ENCODE results near the gene MSMP.

Gene MSMP

DNA sequence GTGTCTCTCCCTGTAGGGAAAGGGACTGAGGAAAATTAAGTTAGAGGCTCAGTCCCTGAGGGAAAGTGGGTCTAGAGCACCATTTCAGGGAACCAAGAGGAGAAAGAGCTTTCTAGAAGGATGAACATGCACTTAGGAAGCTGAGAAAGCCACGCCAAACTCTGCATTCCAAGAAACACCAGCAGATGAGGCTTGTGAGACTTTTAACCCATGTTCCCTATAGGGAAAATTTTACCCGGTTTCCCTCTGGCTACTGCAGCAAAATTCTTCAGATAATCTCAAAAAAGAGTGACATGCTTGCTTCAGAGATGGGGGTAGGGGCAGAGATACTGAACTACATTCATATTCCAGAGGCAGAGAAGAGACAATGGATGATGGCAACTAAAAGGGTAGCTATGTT, 30.6 kb downstream of the MSMP start:
- DNase-seq (ENCODE audit: low read depth in 2 of 2): no peak

DNA sequence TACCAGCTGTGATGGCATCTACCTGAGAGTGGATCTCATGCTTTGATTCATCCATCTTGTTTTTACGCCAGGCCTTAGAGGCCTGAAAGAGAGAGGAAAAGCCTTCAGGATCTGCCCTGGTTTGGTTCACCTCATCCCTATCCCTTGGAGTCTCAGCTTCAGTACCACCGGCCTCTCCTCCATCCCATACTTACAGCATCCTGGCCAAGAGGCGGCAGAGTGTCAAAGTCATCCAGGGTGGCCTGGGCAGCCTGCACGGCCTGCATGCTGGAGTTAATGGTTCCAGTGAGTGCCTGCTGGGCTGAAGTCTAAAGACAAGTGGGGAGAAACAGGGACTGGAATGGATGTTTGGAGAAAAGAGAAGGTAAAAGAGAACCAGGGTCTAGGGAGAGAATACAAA, 34.5 kb downstream of the MSMP start:
- DNase-seq (ENCODE audit: low read depth in 2 of 2): no peak

DNA sequence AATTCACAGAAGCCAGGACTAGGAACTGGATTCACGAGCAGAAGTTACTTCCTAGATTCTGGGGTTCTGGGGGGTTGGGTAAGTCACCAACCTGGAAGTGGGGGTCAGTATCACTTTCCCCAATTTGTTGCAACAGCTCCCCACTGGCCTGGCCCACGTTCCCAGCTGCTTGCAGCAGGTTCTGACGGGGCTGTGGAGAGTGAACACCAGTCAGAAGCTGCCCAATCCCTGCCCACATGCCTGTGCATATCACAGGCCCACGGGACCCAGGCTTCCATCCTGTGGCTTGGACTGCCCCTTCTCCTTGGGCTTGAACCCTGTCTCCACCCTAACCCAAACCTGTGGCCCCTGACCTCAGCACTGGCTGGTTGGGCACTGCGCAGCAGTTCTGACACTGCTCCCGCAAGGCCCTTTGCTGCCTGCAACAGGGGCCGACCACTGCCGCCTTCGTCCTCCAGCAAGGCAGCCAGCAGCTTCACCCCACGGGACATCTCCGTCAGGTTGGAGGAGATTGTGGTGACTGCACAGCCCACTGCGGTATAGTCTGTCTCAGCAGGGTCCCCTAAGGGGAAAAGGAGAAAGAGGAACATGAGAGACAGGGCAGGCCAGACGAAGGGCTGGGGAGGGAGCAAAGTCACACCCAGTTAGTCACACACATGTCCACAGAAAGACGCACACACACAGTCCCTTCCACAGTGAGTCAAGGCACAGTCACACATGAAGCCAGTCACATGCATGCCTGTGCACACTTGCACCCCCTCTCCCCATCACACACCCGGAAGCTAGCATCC, 35.2 kb downstream of the MSMP start:
- DNase-seq (ENCODE audit: low read depth in 2 of 2): no peak

DNA sequence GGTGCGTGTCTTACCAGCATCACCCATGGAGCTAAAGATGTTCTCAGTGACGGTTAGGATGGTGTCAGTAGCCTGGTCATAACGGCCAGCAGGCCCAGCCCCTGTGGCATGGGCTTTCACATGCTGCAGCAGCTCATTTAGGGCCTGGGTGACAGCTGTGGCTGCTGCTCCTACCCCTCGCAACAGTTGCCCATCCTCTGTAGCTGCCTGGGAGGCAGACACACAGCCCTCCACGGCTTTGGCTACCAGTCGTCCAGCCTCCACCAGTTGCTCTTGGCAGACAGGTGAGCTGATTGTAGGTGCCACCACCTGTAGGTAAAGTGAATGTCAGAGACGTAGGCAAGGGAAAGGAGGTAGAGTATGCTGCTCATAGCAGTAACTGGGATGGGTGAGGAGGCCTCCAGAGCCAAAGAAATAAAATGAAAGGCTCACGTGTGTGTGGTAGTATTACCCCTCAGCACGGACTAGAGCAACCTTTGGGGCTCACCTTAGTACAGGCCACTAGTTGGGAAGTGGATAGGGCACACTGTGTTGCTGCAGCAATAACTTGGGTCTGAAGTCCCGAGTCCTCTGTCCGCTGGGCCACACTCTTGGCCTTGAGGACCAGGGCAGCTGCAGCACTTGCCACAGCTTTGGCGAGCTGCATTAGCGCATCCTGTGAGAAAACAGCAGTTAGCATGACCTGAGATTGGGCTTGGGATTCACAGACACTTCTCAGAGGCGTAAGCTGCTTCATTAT, 36.8 kb downstream of the MSMP start:
- no peak for DNase-seq (ENCODE audit: low read depth in 2 of 2)

DNA sequence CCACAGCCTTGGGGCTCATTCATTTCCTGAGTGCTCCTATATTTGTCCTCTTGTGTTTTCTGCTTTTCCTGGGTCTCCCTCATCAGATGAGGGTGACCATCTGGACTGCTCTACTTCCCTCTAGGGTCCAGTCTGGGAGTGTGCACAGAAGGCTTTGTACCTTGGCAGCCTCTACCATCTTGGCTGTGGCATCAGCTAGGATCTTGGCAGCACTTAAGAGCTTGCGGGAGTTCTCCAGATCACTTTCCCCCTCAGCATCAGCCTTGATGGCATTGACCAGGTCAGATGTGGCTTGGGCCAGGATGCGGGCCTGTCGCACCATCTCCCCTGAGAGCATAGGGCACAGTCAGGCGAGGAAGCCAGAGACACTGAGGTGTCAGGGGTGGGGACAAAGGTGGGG, 37.8 kb downstream of the MSMP start:
- no peak for DNase-seq (ENCODE audit: low read depth in 2 of 2)

DNA sequence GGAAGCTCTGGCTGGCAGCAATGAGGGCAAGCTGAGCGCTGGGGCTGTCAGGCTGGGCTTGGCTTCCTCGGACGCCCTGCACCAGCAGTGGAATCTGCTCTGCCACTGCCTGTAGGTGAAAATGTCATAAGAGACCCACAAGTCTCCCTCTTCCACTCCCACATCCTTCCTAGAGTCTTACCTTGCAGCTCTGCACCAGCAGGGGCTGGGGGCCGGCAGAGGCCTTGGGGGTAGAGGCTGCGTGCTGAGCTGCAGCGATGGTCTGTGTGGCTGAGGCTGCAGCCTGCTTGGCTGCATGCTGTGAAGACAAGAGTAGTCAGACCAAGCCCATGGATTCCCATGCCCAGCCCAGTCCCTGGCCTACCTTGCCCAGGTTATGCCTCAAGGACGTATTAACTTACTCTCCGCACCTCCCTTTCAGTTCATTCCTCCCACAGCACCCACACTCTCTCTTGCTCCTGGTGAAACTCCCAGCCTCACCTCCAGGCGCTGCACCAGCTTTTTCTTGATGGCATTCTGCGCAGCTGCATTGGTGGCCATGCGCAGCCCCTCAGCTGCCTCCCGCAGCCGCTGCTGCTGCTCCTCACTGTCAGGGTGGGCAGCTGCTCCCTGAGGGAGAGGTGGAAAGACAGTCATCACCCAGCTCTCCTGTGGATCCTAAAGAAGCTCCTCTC, 39.4 kb downstream of the MSMP start:
- DNase-seq (ENCODE audit: low read depth in 2 of 2): no peak

DNA sequence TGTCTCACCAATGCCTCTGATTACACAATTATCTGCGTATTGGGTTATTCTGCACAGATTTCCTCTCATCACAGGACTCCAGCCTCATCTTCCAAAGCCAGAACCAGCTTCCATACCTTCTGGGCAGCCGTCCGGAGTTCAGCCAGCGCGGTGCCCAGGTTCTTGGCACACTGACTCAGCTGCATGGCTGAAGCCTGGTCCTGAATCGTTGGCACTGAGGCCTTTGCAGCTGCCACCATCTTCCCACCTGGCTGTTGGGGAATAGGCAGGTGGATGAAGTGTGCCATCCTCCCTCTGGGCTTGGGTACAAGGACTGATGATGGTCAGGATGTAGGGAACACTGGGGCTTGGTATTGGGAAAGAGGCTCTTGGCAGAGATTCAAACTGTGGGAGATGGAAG, 40.0 kb downstream of the MSMP start:
- no peak for DNase-seq (ENCODE audit: low read depth in 2 of 2)

DNA sequence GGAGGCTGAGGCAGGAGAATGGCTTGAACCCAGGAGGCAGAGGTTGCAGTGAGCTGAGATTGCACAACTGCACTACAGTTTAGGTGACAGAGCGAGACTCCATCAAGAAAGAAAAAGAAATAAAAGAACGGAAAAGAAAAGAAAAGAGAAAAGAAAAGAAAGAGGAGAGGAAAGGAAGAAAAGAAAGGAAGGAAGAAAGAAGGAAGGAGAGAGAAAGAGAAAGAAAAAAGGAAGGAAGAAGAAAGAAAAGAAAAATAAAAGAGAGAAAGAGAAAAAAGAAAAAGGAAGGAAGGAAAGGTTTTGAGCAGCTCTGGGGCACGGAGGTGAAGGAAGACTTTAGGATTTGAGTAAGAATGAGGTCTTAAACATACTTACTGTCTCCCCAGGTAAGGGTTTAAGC, 40.5 kb downstream of the MSMP start:
- no peak for DNase-seq (ENCODE audit: low read depth in 2 of 2)

DNA sequence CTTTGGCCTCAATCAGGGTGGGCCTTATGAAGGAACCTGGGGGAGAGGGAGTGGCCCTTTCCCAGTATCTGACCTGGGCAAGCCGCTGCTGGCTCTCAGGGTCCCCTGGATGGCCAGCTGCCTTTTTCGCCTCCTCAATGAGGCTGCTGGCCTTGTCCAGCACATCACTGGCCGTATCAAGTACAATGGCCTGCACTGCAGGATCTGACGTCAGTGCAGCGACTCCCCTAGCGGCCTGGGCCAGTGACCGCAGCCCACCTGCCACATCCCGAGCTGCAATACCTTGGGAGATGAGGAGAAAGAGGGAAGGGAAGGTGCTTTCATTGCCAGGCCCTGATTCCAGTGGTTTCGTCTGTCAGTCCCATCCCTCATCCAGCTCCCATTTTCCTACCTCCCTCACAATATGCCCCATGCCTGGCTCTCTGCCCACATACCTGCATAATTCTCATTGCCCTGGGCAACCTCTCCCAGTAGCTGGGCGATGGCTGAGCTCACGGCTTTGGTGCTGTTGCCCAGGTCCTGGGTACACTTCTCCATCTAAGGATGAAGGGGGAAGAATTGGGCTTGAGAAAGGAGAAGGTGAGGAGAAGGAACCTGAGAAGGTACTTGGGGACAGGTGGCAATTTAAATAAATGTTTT, 41.2 kb downstream of the MSMP start:
- no peak for DNase-seq (ENCODE audit: low read depth in 2 of 2)

DNA sequence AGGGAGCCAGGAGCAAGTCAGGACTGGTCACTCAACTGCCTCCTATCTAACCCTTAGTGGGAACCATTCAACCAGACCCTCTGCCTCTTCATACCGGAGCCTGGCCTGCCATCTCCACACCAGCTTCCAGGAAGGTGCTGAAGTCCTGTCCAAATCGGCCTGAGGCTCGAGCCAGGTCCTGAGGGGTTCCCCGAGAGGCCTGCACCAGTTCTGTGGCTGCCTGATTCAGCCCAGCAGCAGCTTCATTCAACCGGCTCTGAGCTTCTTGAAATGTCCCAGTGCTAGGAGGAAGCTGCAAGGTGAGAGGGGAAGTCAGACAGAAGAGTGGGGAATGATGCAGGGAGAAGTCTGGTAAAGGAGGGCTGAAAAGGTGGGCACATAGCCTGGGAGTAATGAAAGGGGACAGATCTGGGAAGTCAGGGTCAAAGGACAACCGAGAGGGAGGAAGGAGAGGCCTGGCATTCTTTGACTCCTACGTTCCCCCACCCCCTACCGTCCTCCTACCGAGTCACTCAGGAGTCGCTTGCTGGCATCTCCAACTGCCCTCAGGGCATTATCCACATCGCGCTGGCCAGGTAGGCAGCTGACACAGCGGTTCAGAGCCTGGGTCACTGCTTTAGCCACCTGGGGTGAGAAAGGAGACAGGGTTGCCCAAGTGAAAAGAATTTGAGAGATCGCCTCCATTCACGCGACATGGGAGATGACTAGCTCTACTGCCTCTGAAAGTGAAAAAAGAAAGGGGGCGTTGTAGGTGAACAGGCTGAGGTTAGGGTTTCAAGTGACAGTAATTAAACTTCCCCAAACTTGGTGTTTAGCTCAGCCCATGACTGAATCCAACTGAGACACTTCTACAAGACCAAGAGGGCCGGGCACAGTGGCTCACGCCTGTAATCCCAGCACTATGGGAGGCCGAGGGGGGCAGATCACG, 42.3 kb downstream of the MSMP start:
- DNase-seq (ENCODE audit: low read depth in 2 of 2): no peak

DNA sequence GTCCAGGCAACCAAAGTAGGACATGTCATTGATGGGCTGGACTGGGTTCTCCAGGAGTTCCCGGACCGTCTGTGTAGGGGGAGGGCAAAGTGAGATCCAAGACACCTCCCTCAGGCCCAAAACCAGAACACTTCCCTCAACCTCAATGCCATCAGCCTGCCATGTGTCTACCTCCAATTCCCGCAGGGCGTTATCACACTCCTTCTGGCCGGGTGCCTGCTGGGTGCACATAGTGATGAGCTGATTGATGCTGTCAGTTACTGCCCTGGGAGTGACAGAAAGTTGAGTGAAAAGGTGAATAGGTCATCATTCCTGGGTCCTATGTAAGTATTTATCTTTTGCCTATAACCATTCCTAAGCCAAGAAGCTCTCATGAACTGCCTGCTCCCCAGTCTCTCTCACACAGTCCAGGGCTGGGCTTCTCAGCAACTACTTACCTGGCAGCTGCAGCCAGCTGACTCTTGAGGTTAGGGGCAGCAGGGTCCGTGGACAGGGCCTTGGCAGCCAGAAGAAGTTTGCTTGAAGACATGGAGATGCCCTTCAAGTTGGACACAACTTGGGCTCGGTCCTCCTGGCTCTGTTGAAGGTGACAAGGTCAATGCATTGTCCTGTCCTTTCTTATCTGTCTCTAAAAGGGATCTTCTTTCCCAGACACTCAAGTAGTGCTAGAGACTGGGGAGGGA, 43.1 kb downstream of the MSMP start:
- DNase-seq (ENCODE audit: low read depth in 2 of 2): no peak

DNA sequence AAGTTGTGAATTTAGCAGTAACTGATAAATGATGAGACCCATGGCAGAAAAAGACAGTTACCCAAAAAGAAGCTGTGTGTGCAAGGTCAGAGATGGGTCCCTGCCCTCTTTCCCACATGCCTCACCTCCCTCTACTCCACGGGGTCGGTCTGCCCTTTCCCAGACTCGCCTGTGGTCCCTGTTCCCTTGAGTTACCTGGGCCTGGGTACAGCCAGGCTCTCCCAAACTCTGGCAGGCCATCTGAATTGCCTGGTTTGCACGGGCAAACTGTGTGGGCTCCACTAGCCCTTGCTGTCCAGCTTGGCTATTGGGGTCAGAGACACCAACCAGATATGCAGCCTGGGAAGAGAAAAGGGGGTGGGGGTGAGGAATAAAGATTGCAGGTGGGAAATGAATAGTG, 45.9 kb downstream of the MSMP start:
- DNase-seq (ENCODE audit: low read depth in 2 of 2): no peak

DNA sequence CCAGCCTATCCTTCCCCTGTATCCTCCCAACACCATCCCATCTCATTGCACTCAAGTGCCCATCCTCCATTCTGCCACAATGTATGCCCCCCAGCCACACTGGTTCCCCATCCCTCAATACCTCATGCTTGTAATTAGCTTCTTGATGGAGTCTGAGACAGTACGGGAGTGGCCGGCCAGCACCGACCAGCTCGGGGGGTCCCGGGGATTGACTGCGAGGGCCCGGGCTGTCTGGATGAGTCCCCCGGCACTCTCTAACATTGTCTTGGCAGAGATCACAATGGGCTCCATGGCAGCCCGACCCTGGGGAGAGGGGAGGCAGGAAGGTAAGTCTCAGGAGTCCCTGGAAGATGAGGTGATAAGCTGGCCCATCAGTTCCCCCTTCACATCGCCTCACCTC, 47.1 kb downstream of the MSMP start:
- DNase-seq (ENCODE audit: low read depth in 2 of 2): no peak

DNA sequence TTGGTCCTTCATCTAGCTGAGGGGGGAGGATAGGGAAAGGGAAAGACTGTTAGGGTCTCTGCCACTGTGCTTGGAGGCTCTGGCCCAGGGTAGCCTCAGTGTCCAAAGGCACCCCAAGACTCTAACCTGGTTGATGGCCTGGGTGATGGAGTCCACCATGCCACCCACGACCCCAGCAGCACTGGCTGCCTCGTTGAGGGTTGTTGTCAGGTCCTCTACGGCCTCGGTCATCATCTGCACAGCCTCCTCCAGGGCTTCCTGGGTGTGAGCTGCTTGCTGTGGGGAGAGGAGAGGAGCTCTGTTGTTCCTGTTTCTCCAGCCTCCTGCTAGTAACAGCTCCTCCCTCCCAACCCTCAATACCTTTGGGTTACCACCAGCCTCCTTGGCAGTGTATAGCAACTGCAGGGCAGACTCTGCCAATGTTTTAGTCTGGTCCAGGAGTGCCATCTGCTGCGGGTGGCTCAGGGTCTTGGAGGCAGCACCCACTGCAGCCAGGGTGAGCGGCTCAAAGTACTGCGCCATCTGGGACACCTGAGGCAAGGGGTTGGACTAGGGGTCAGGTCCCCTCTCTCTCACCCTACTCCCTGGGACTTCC, 48.1 kb downstream of the MSMP start:
- DNase-seq (ENCODE audit: low read depth in 2 of 2): no peak

DNA sequence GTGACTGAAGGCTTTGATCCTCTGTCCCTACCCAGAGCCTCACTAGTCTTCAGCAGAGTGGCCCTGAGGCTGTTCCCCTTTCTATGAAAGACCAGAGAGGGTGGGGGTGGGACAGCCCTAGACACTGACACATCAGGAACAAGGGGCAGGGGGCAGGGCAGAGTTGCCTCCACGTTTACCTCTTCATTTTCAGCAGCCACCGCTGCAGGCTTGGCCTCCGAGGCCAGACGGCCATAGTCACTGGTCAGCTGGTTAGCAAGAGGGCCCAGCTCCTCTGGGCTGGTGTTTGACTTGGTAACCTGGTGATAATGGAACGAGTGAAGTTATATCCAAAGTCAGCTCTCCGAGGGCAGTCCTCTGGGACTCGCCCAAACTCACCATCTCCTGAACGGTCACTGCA, 48.7 kb downstream of the MSMP start:
- DNase-seq (ENCODE audit: low read depth in 2 of 2): no peak

DNA sequence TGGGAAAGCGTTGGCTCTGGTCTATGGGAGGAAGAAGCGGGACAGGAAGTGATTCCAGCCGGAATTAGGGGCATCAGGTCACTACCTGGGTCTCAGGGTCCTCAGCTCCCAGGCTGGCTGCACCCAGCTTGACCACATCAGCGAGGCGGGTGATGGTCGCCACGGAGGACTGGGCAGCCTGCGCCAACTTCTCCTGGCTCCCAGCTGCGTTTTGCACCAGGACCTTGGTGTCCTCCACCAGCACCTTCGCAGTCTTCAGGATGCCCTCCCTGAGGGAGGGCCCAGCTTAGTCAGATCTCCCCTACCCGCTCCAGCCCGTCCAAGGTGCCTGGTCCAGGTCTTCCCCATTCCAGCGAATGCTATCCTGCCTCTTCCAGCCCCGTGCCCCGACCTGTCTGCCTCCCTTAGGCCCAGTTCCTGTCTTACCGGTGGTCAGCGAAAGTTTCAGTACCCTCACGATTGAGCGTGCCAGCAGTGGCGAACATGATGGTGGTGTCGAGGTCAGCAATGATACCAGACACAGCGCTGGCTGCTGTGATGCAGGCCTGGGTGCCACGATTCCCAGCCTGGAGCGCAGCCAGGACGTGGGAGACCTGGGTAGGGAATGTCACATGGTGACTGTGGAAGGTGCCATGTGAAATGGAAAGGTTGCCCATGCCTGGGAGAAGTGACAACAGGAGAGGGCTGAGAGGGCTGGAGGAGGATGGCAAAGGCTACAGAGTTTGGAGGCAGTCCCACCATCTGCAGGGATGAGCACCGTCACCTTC, 50.0 kb downstream of the MSMP start:
- no peak for DNase-seq (ENCODE audit: low read depth in 2 of 2)
